PC-9 (cell line): ENCODE data around the gene APBA2.

Source experiments
- EZH2 ChIP-seq: fragments of 200-600 bp; sonication (generic); IDR thresholded peaks from 2 replicates; pipeline ENCODE4 v1.8.0; 2017; ENCODE audit warnings: antibody characterized with exemption, low read depth
- TF ChIP-seq, protein P1 (sequence below): fragments of 200-600 bp; sonication (generic); conservative IDR thresholded peaks from 2 replicates; pipeline ENCODE4 v1.6.1; 2017; ENCODE audit warnings: mixed run types, antibody characterized with exemption, mild to moderate bottlenecking, moderate library complexity

DNA sequence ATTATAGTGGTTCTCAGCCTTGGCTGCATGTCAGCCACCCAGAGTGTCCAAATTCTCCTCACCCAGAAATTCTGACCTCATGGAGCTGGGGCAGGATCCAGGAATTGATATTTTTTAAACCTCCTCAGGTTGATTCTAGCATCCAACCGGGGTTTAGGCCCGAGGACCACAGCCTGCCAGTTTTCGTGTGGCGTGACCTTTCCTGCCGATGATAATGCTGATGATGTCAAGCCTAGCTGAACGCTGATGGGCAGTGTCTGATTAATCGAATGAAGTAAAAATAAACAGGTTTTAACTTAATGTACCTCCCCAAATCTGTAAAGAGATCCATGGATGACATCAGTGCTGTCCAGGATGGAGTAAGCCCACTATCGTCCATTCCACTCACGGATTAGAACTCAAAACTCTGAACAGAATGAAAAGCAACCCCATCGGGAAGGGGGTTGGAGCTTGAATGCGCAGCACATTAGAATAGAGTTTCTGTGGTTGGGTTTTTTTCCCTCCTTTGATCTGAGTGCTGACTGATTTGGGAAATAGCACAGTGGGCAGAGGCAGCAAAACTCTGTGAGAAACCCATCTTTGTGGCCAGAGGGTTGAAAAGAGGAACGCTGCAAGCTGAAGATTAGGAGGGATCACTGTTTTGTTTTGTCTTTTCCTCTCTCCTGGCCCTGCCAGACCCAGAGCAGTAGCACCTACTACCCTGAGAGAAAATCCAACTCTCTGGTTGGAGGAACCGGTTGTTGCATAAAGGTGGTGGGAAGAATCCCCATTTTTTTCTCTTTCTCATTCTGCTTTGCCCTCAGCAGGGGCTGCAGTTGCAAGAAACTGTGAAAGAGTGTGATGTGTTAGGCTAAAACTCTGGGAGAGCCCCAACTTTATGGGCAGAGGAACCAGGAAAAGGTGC, 153.9 kb downstream of the APBA2 start:
- TF ChIP-seq, protein P1, sequence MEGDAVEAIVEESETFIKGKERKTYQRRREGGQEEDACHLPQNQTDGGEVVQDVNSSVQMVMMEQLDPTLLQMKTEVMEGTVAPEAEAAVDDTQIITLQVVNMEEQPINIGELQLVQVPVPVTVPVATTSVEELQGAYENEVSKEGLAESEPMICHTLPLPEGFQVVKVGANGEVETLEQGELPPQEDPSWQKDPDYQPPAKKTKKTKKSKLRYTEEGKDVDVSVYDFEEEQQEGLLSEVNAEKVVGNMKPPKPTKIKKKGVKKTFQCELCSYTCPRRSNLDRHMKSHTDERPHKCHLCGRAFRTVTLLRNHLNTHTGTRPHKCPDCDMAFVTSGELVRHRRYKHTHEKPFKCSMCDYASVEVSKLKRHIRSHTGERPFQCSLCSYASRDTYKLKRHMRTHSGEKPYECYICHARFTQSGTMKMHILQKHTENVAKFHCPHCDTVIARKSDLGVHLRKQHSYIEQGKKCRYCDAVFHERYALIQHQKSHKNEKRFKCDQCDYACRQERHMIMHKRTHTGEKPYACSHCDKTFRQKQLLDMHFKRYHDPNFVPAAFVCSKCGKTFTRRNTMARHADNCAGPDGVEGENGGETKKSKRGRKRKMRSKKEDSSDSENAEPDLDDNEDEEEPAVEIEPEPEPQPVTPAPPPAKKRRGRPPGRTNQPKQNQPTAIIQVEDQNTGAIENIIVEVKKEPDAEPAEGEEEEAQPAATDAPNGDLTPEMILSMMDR: no peak
- TF ChIP-seq EZH2: no peak
